OCI-LY7 (cell line): ENCODE measurements around the gene PLA2G2D.

Source experiments
- CTCF ChIP-seq: fragments of 200-600 bp; sonication (generic); conservative IDR thresholded peaks from 2 replicates; pipeline ENCODE4 v1.5.1; 2014; ENCODE audit warnings: mild to moderate bottlenecking, antibody characterized with exemption, low read length, moderate library complexity, mixed read lengths
- EZH2phosphoT487 ChIP-seq: fragments of 200-600 bp; sonication (generic); IDR thresholded peaks from 2 replicates; pipeline ENCODE4 v1.6.1; 2018; ENCODE audit warnings: low read depth, borderline replicate concordance, mild to moderate bottlenecking, mixed run types, antibody characterized with exemption, low read length, moderate library complexity, mixed read lengths

GRCh38 chr1:20110679-20111078 lies 8.7 kb downstream of the PLA2G2D start:
- TF ChIP-seq CTCF (no peak), EZH2phosphoT487 (no peak)
